ENCODE results near the gene PIGW.

Gene PIGW

DNA sequence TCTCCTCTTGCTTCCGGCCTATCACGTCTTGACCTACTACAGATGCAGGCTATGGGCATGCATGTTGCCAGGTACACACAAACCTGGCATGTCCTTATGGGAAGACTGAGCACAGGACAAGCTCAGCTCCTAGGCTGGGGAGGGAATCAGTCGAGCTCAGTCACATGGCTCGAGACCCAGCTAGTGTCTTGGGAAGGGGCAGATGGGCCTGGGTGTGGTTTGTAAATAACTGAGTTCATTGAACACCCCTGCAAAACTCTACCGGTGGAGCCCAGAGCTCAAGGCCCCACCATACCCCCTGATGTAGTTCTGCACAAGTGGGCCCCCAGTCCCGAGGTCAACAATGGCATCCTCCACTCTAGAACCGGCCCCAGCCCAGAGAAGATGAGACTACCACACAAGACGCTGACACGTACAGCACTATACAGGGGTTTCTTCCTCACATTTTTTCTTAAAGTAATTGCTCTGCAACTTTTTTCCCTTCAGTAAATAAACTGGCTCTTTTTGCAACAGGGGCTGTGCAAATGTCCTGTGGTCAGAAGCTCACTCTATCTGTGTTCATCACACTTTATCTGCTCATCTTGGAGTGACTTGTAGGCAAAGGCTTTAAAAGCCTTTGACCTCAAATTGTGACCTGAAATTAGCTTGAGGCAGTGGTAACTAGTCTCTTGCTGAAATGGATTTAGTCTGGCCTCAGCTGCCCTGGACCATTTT, 25.4 kb upstream of the PIGW start:
- DNase-seq: no peak

DNA sequence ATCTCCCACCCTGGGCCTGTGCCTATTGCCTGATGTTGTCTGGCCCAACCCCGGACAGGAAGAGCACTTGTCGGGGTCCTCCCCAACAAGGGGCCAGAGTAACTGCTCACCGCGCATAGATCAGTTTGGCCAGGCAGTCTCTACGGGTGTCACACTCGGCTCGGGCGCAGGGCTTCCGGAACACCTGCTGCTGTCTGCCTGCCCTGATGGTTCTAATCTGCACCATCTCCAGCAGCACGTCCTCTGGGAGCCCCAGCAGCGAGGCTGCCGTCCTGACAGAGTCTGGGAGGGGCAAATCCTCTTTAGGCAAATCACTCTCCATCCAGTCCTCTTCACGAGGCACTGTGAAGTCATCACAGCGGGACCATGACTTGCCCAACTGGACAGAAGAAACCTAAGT, 24.2 kb upstream of the PIGW start:
- no peak for DNase-seq

DNA sequence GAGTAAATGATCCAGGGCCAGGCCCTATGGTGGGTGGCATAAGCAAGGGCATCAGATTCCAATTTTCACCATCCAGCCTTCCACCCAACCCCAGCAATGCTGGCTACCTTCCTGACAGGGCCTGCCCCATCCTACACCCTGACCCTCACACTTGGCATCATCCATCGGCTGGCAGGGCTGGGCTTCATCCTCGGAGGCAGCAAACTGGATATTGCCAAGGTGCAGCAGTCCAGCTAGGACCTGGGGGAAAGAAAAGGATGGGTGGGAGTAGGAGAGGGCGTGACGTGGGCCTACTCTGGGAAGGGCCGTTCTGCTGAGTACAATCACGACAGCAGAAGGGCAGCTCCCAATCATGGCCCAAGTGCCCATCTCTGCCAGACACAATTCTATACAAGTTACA, 23.6 kb upstream of the PIGW start:
- DNase-seq: no peak

DNA sequence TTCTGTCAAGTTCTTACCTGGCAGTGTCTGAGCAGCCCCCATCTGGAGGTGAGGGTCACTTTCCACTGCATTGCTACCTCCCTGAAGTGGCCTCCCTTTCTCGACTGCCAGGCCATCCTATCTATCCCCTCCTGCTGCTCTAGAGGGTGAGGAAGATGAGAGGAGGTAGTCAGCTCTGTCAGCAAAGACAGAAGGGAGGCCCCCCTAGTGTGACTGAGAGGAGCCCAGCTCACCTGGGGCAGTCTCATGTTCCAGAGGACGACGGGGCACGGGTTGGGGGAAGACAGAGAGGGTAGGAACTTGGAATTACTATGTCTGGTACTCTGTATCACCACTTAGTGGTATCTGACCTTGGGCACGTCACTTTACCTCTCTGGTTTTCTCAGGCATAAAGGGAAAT, 22.1 kb upstream of the PIGW start:
- DNase-seq: no peak

DNA sequence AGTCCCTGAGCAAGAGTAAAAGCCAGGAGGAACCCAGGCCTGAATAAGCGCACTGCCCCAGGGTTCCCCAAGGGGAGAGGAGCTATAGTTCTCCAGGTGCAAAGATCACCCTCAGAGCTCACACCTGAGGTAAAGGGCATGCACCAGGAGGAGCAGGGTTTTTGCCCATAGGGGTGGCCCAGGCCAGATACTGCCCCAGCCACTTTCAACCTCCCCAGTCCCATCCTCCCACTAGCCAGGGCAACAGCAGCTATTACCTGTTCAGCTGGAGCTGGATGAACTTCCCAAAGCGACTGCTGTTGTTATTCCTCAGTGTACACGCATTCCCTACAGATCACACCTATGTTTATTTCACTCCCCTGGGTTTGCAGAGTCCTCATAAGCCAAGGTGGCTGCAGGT, 19.9 kb upstream of the PIGW start:
- DNase-seq: no peak

DNA sequence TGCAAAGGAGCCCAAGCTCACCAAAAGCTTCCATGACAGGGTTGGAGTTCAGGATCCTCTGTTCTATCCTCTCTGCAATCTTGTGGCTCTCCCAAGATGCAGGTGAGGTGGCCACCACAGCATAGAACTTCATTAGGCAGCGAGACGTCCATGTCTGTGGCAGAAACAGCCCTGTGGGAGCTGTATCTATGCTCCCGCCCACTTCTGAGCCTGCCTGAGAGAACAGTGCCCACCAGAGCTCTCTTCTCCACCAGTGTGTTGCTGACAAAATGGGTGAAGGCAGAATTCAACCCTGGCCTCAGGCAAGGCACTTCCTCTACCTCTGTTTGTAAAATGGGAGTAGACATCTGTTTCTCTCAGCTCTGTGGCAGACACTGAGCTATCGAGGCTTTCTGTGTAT, 18.9 kb upstream of the PIGW start:
- DNase-seq: no peak

DNA sequence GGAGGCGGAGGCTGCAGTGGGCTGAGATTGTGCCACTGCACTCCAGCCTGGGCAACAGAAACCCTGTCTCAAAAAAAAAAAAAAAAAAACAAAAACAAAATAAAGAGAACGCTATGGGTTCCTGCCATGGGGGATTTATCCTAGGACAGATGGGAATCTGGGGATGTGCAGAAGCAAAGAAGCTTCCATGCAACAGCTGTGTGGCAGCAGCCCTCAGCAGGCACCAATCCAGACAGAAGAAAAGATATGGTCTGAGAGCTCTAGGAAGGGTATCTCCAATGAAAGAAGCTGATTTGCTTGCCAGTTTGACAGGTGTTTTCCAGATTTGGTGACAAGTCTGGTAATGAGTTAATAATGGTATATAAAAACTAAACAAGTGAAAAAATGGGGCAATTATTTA, 11.7 kb upstream of the PIGW start:
- DNase-seq: no peak

DNA sequence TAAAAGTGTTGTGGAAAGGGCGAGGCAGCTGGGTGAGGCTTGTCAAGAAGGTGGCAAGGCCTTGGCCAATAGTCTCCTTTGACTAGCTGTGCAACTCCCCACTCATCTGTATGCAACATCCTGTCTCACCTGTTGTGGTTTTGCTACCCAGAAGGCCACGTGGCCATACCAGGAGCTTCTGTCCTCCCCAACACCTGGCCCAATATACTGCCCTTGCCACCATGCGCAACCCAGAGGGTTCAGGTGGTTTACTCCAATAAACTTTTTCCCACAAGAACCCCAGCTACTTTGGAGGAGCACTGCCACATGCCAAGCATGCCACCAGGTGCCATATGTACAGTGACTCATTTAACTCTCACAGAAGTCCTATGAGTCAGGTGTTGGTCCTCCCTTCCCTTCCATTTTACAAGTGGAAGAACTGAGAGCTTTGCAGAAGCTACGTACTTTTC, 10.3 kb upstream of the PIGW start:
- DNase-seq: peak; percentile 61

DNA sequence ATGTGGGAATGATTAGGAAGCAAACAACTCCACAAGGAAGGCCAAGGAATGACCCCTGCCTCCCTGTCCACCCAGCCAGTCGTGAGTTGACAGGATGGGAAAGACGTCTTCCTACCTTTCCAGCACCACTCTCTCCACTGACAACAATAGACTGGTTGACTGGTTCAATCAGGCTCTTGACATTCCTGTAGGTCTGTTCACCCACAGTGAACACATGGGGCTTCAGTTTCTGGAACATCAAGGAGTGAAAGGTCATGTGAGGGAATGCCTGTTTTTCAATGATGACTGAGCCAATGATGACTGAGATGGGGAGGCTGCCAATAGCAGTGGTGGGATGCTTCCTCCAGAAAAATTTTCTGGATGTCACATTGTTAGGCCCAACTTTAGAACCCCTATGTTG, 9.7 kb upstream of the PIGW start:
- DNase-seq: no peak

DNA sequence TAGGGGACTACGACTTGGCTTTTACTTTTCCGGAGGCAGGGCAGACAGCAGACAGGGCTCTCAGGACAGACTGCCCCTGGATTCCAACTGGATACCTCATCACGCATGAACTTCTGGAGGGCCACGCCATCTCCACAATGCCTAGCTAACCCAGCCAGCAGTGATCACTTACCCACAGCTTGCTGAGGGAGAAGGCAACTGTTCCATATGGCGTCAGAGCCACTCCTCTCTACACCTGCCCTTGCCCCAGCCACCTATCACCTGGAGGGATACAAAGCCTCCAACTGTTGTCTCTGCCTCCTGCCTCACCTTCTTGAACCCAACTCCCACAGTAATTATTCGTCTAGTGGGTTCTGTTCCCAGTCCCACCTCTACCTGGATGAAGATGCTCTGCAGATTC, 8.9 kb upstream of the PIGW start:
- peak; percentile 52 for DNase-seq

DNA sequence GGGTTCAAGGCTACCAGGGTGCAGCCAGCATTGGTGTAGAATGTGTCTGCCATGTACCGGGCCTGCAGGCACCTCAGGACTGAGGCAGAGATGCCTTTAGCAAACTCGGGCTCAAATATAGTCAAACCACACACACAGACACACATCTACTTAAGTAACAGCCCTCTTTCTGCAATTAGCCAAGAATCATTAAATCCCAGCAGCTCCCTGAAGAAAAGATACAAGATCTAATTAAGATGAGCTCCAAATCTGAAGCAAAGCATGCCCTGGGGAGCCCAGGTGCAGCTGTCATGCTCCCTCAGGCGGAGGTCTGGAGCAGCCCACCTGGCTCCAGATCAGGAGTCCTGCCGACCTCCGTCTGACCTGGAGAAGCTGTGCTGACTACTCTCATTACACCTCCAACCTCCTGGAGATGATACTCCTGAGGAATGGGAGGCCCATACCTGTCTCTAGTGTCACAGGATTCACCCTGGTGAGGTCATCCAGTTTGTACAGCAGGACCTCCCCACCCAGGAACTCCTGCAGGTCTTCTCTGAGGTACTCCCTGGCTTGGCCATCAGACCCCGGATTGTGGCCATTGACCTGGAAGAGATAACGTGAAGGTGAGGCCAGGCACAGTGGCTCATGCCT, 7.1 kb upstream of the PIGW start:
- peak; percentile 51 for DNase-seq

DNA sequence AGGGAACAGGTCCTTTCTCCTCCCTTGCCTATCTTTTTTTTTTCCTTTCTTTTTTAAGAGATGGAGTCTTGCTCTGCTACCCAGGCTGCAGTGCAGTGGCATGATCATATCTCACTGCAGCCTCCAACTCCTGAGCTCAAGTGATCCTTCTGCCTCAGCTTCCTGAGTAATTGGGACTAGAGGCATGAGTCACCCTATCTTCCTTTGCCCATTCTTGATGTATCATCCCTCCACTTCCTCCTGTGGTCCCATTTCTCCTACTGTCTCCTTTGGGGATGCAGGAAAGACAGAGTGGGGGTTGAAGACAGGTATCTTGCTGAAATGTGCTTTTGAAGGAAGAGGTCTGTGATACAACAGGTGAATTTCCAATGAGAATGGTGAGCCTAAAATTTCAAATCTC, 5.7 kb upstream of the PIGW start:
- DNase-seq: no peak

DNA sequence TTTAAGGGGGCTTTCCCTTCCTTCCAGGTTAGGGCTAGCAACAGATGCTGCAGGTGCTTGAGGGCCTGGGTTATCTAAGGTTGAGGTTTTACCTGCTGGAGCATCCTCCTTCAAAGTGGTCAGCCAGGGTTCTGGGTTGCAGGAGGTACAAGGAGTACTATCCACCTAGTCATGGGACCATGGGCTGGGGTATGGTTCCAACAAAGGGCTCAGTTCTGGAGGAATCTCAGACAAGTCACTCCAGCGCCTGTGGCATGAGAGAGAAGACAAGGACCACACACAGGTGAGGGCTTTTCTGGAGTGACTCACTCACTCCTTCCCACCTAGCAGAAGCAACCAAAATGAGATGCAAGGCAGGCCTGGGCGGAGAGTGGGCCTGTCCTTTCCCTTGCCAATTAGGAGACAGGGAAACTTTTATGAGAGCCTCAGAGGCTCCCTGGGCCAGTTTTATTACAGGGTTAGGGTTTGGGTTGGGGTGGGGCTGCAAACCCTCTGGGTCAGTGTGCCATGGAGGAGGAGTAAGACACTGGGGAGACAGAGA, 2.3 kb upstream of the PIGW start:
- peak; percentile 52 for DNase-seq

DNA sequence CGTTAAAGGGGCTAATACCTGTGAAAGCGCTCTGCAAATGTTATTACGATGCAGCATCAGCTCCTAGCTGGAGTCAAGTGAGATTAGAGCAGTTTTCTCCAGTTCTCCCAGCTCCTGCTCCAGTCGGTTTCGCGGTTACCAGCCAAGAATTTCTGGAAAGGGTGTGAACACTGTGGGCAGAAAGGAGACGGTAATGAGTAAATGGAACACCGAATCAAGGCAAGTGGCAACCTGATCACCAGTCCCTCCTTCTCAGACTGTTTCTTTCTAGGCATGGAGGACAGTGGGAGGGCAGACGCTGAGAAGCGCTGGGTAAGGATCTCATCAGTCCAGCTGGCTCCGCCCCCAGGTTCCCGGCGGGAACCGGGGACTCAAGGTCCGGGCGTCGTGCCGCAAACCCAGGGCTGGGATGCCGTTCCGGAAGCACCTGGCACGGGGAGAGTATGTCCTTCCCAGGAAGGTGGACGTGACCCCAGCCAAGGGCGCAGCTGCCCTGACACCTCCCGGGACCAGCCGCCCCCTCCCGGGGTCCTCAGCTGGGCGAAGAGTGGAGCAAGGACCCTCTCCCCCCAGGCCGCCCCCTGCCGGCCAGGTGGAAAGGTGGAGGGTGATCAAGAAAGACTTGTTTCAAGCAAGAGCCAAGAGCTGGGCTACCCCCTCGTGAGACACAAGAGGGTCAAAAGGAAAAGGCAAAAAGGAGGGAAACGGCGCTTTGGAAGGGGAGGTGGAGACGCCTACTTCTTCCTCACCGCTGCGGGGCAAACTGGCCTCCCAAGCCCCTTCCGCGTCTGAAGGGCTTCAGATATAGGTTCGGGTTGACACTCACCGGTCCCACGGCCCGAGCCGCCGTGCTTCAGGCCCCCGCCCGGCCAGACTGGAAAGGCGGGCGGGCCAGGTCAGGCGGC, 600 bp upstream of the PIGW start:
- DNase-seq: no peak

DNA sequence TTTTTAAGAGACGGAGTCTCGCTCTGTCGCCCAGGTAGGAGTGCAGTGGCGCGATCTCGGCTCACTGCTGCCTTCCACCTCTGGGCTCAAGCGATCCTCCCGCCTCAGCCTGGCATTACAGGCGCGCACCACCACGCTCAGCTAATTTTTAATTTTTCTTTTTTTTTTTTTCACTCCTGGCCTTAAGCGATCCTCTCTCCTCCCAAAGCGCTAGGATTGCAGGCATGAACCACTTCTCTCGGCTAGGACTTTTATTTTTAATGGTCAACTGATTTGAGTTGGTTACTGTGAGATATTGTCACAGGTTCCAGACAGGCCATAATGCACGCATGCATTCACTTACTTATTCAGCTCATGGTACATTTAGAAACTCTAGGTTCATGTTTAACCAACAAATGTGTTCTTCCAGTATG, 888 bp downstream of the PIGW start:
- DNase-seq: no peak

DNA sequence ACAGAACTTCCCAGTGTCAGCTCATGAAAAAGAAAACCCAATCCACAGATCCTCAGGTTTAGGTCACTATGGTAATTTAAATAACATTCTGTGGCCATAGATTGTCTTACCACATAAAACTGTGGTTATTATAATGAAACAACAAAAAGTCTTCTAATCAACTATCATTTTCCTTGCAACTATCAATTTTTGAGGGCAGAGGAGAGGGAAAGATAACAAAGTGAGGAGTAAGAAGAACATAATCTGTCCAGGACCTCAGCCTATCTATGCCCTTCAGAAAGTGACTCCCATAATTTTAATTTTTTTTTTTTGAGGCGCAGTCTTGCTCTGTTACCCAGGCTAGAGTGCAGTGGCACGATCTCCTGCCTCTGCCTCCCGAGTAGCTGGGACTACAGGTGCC, 5.9 kb downstream of the PIGW start:
- DNase-seq: no peak

DNA sequence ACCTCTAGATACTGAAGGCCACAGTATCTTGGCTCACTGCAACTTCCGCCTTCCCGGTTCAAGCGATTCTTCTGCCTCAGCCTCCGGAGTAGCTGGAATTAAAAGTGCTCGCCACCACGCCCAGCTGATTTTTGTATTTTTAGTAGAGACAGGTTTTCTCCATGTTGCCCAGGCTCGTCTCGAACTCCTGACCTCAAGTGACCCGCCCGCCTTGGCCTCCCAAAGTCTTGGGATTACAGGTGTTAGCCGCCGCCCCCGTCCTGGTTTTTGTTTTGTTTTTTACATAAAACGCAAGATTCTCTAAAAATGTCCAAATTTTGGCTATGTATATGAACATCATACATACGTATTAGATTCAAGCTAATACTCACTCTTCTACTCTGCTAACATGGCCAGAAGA, 8.0 kb downstream of the PIGW start:
- DNase-seq: peak; percentile 17

DNA sequence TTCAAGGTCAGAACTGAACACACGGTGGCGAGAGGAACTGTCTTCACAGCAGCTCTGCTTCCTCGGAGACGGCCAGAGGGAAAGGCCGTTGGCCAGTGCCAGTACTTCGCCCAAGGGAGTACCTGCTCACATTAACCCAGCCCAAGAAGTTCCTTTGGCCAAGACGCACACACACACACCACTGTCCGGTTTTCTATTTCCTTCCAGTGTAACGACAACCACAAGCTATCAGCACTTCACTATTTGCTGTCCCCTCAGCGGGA, 9.2 kb downstream of the PIGW start:
- DNase-seq: no peak

DNA sequence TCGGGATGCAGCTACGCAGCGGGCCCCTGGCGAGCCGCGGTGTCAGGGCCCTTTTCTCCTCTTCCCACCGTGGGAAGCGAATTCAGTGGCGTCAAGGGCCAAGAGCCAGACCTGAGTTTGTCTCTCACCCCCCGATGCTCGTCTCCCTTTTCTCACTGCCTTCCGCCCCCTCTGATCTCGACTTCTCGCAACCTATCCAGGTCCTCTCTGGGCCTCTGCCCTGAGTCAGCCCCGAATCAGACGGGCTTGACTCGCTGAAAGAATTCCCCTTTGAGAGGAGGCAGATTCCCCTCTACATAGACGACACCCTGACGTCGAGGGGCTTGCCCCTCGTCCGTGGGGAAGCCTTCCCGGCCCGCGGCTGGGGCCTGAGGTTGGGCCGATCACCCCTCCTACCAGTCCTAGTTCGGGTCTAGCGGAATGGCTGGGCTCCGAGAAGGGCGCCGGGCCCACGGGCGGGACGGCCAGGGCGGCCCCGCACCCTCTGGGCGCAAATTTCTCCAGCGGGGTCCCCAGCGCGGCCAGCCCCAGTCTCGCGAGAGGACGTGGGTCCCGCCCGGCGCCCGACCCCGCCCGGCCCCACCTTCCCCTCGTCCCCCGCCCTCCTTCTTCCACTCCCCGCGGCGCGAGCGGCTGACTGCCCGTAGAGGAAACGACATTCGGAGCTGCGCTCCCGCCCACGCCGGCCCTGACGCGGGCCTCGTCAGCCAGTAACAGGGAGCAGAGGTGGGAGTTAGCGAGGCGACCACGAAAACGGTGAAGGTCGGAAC, 9.7 kb downstream of the PIGW start, which contains the start of gene GGNBP2:
Gene GGNBP2, plus strand, starts transcription at position 613 of the 770 bp plus-strand sequence. CDS start 806 bp downstream, outside the sequence.
- no peak for DNase-seq

DNA sequence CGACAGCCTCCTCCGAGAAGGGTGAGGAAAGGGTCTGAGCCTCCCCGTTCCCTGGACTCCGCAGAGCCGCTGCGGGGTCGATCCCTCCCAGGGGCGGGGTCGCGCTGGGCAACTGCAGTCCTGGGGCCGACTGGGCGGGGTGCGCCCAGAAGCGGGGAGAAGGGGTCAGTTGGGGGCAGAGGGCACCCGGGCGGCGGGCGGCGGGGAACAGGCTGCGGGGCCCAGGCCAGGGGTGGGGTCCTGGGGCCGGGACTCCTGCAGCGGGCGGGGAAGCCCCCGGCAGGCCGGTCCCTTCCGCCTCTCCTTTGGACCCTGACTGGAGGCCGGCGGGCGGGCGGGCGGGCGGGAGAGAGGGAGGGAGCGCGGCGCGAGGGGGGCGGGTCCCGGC, 10.3 kb downstream of the PIGW start:
- DNase-seq: peak; percentile 94

DNA sequence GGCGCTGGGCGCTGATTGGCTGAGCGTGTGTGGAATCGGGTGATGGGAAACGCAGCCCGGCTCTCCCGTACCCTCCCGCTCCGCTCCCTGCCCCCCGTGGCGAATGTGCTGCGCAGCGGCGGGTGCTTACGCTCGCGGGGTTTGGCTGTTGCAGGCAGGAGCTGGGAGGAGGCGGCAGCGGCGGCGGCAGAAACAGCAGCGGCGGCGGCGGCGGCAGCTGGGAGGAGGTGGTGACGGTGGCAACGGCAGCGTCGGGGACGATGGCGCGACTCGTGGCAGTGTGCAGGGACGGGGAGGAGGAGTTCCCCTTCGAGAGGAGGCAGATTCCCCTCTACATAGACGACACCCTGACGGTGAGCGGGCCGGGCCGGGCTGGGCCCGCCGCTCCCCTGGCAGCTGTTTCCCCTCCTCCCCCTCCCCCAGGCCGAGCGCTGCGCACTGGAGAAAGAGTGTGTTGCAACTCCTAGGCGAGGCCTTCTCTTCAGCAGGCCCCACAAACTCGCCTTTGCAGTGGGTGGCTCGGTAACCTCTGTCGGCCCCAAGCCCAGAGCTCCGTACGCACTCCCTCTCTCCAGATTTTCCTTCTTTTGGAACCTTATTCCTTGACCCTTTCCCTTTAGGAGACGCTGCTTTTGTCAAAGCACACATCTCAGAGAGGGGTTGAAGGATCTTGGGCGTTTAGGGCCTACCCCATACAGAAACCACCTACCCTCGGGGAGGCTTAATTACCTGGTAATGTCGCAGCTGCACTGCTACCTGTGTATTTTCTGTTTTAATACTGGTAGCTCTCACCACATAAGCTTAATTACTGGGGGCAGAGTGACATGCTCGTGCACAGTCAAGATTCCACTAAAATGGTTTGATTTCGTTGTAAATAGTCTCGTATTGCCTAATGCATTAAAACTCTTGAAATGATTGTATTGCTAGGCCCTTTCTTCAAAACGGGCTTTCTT, 11.0 kb downstream of the PIGW start:
- DNase-seq: peak; percentile 98
